GM19324 (cell line): Measurements from ENCODE around the gene DLGAP4.

Experiments used
- ATAC-seq: cut with Tn5 transposase; IDR thresholded peaks from one replicate; pipeline ENCODE4 v1.9.1; 2021; ENCODE audit warnings: mild to moderate bottlenecking, moderate library complexity; ENCODE audit not compliant: unreplicated experiment, low FRiP score

Gene DLGAP4

GRCh38 chr20:36483919-36484808 is 178.0 kb downstream of the DLGAP4 start:
- no peak for ATAC-seq

GRCh38 chr20:36485286-36485685 is 179.1 kb downstream of the DLGAP4 start:
- no peak for ATAC-seq

GRCh38 chr20:36487069-36487468 is 180.9 kb downstream of the DLGAP4 start:
- ATAC-seq = no peak

GRCh38 chr20:36490191-36490590 is 184.1 kb downstream of the DLGAP4 start:
- ATAC-seq = no peak

- no peak for ATAC-seq
Observed at GRCh38 chr20:36491901-36492617, 185.9 kb downstream of the DLGAP4 start.

GRCh38 chr20:36493051-36493800 is 187.1 kb downstream of the DLGAP4 start:
- no peak for ATAC-seq

GRCh38 chr20:36493801-36494114 is 187.6 kb downstream of the DLGAP4 start:
- no peak for ATAC-seq

- no peak for ATAC-seq
Observed at GRCh38 chr20:36496707-36497669, 190.8 kb downstream of the DLGAP4 start.

- no peak for ATAC-seq
Observed at GRCh38 chr20:36497856-36498255, 191.7 kb downstream of the DLGAP4 start.

- ATAC-seq = no peak
Observed at GRCh38 chr20:36498386-36499179, 192.4 kb downstream of the DLGAP4 start.

- ATAC-seq = no peak
Observed at GRCh38 chr20:36499211-36499610, 193.1 kb downstream of the DLGAP4 start.

- ATAC-seq = no peak
Observed at GRCh38 chr20:36499723-36500501, 193.8 kb downstream of the DLGAP4 start.

GRCh38 chr20:36501367-36502006 is 195.3 kb downstream of the DLGAP4 start:
- ATAC-seq = no peak

- no peak for ATAC-seq
Observed at GRCh38 chr20:36504295-36504694, 198.2 kb downstream of the DLGAP4 start.

GRCh38 chr20:36506253-36506652 is 200.1 kb downstream of the DLGAP4 start:
- no peak for ATAC-seq

- no peak for ATAC-seq
Observed at GRCh38 chr20:36507746-36508145, 201.6 kb downstream of the DLGAP4 start.

GRCh38 chr20:36519012-36519719 is 213.0 kb downstream of the DLGAP4 start:
- ATAC-seq = no peak
